ENCODE data around the gene MAMLD1. TPM values are rescaled to one million over a fixed set of nuclear protein-coding genes. Genes with fewer than 3 reads are reported as not detected.

MAMLD1 gene
- total and polyA plus RNA-seq, 11 donors = 1.2 to 3.0 (median 1.4) TPM

GRCh38 chrX:150486011-150486410 is 122.9 kb downstream of the MAMLD1 start:
- no peaks in the 10 kb centered on the region for H3K36me3 ChIP-seq
- H3K27ac ChIP-seq = no peak overlapping the region
- ATAC-seq = peak in 3 of 4 donors; percentile 64 to 73 (median 68)
- DNase-seq = peak in 4 of 5 donors; percentile 22 to 57 (median 40)
- intact Hi-C loops (cut with DNase I) = loop anchor here in 8 of 10 donors (5.0 to 10.0 kb wide), 7 partner anchors 111 to 531 kb away; partner anchors contain the start of gene MAMLD1 (in 1 of the 8)
- H3K4me1 ChIP-seq = no peaks in the 10 kb centered on the region
- WGBS, 4 donors = 58 to 76% (median 67%) methylated on average over 3 of the region's 3 CpGs
- H3K27me3 ChIP-seq = no peaks in the 10 kb centered on the region
- TF ChIP-seq, protein P1, sequence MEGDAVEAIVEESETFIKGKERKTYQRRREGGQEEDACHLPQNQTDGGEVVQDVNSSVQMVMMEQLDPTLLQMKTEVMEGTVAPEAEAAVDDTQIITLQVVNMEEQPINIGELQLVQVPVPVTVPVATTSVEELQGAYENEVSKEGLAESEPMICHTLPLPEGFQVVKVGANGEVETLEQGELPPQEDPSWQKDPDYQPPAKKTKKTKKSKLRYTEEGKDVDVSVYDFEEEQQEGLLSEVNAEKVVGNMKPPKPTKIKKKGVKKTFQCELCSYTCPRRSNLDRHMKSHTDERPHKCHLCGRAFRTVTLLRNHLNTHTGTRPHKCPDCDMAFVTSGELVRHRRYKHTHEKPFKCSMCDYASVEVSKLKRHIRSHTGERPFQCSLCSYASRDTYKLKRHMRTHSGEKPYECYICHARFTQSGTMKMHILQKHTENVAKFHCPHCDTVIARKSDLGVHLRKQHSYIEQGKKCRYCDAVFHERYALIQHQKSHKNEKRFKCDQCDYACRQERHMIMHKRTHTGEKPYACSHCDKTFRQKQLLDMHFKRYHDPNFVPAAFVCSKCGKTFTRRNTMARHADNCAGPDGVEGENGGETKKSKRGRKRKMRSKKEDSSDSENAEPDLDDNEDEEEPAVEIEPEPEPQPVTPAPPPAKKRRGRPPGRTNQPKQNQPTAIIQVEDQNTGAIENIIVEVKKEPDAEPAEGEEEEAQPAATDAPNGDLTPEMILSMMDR (IDR thresholded peaks at IDR 0.05) = peak; percentile 40 to 64 (median 54)
- TF ChIP-seq POLR2A (IDR thresholded peaks at IDR 0.05) = no peak
- no peaks in the 10 kb centered on the region for H3K9me3 ChIP-seq
- no peak overlapping the region for H3K4me3 ChIP-seq

GRCh38 chrX:150487369-150488094 is 124.4 kb downstream of the MAMLD1 start:
- DNase-seq (no peak), ATAC-seq (no peak)
- no peak for TF ChIP-seq POLR2A (IDR thresholded peaks at IDR 0.05)
- TF ChIP-seq, protein P1 (IDR thresholded peaks at IDR 0.05) = no peak
- intact Hi-C loops (cut with DNase I) = loop anchor here in 8 of 10 donors (5.0 to 10.0 kb wide), 7 partner anchors 113 to 533 kb away; partner anchors contain the start of gene MAMLD1 (in 1 of the 8)
- no peaks in the 10 kb centered on the region for H3K9me3 ChIP-seq
- H3K27ac ChIP-seq = no peak overlapping the region
- H3K4me3 ChIP-seq = no peak overlapping the region
- WGBS, 4 donors = 71 to 76% (median 73%) methylated on average over 5 of the region's 5 CpGs
- H3K4me1 ChIP-seq = no peaks in the 10 kb centered on the region
- H3K27me3 ChIP-seq = no peaks in the 10 kb centered on the region
- H3K36me3 ChIP-seq = no peaks in the 10 kb centered on the region

DNA sequence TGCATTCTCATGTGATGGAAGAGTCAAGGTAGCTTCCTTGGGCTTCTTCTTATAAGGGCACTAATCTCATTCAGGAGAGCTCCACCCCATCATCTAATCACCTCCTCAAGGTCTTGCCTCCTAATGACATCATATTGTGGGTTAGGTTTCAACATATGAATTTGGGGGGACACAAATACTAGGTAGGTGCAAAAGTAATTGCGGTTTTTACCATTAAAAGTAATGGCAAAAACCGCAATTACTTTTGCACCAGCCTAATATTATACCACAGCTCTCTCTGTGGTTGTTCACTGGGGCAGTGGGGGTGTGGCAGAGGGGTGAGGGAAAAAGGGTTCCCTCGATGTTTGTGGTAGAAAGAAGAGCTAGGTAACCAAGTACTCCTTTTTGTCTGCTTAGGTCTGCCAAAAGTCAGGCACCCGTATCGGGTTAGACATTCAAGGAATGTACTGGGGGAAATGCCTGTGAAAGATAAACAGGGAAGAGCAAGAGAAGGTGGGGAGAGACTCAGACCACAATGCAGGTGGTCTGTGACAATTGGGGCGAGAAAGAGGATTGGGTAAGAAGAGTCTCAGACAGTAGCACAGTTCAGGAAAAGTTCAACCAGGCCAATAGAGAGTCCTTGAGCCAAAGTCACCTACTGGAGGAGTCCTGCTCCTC is 126.4 kb downstream of the MAMLD1 start:
- TF ChIP-seq POLR2A (IDR thresholded peaks at IDR 0.05) = no peak
- TF ChIP-seq, protein P1 (IDR thresholded peaks at IDR 0.05) = no peak
- intact Hi-C loops (cut with DNase I) = loop anchor here in 9 of 10 donors (5.0 to 10.0 kb wide), 8 partner anchors 115 to 535 kb away; partner anchors contain the start of gene MAMLD1 (in 2 of the 9)
- WGBS, 4 donors = 65 to 73% (median 68%) methylated on average over 6 of the region's 6 CpGs
- no peak for ATAC-seq
- no peak overlapping the region for H3K4me3 ChIP-seq
- DNase-seq = no peak
- no peaks in the 10 kb centered on the region for H3K9me3 ChIP-seq
- no peak overlapping the region for H3K27ac ChIP-seq
- no peaks in the 10 kb centered on the region for H3K36me3 ChIP-seq
- no peaks in the 10 kb centered on the region for H3K27me3 ChIP-seq
- no peaks in the 10 kb centered on the region for H3K4me1 ChIP-seq

DNA sequence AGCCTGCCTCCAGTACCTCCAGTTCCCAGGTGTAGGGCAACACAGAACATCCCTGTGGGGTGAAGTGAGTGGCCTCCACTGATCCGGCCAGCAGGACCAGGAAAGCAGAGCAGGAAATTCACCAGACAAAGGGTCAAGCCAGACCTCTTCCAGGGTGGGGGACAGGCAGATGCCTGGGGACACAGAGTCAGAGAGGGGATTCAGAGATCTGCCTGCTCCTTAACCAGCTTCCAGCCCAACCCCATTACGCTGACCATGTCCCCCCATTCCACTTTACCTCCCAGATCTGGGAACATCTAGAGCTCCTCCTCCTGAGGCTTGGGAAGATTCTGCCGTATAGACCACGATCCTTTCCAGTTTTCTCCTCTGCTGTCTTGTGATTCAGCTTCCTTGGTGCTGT is 132.4 kb downstream of the MAMLD1 start:
- no peaks in the 10 kb centered on the region for H3K27me3 ChIP-seq
- 54 to 86% (median 68%) methylated on average over 4 of the region's 4 CpGs for WGBS, 4 donors
- TF ChIP-seq, protein P1 (IDR thresholded peaks at IDR 0.05) = no peak
- no peak for TF ChIP-seq POLR2A (IDR thresholded peaks at IDR 0.05)

More for the DNA sequence above, 132.4 kb downstream of the MAMLD1 start:
- ATAC-seq (no peak), DNase-seq (no peak)
- no peaks in the 10 kb centered on the region for H3K4me1 ChIP-seq
- H3K9me3 ChIP-seq = no peaks in the 10 kb centered on the region
- H3K4me3 ChIP-seq = no peak overlapping the region
- H3K27ac ChIP-seq = no peak overlapping the region
- intact Hi-C loops (cut with DNase I) = loop anchor here in 2 of 10 donors (10.0 kb wide), 2 partner anchors 131 to 281 kb away; partner anchors contain the start of gene MAMLD1 (in 1 of the 2)
- H3K36me3 ChIP-seq = no peaks in the 10 kb centered on the region
